NCI-H82 treated with DMSO at 0.1 percent for 48 hours (cell line): ENCODE measurements around the gene ARMC2.
"Not testable (repeated sequence)": the region's sequence is repeated elsewhere in the genome, so short reads cannot be mapped to it uniquely, and the experiment has no call there.

Experiments
- DNase-seq: peaks from one replicate; lab custom pipeline; 2025; ENCODE audit not compliant: unreplicated experiment; lab: John Stamatoyannopoulos, UW

Gene ARMC2

GRCh38 chr6:108915258-108915657 lies 67.0 kb downstream of the ARMC2 start:
- DNase-seq: no peak

- no peak for DNase-seq
These were observed 67.9 kb downstream of the ARMC2 start for GRCh38 chr6:108916026-108916686.

GRCh38 chr6:108920751-108921150 lies 72.5 kb downstream of the ARMC2 start:
- no peak for DNase-seq

- DNase-seq: no peak
These were observed 73.5 kb downstream of the ARMC2 start for GRCh38 chr6:108921547-108922361.

GRCh38 chr6:108922499-108922898 lies 74.3 kb downstream of the ARMC2 start:
- no peak for DNase-seq

GRCh38 chr6:108927927-108928326 lies 79.7 kb downstream of the ARMC2 start:
- DNase-seq: no peak

DNA sequence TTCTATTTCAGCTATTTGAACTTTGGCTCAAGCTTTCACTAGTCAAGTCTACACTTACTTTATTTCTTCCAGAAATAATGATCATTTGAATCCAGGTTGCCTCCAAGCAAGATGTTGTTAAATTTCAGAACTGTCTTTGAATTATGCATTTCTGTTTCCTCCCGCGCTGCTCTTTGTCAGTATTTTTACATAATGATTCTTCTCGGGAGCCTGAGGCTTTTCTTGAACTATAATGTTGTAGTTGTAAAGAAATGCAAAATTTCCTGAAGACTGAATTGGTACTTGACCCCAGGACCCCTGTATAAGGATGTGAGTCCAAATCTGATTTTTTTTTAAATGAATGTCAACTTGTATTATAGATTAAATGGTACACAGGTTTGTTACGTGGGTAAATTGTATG lies 80.4 kb downstream of the ARMC2 start:
- no peak for DNase-seq

DNA sequence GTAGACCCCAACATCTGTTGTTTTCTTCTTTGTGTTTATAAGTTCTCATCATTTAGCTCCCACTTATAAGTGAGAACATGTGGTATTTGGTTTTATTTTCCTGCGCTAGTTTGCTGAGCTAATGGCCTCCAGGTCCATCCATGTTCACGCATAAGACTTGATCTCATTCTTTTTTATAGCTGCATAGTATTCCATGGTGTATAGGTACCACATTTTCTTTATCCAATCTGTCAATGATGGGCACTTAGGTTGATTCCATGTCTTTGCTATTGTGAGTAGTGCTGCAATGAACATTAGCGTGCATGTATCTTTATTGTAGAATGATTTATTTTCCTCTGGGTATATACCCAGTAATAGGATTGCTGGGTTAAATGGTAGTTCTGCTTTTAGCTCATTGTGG lies 82.9 kb downstream of the ARMC2 start:
- DNase-seq: not testable (repeated sequence)

DNA sequence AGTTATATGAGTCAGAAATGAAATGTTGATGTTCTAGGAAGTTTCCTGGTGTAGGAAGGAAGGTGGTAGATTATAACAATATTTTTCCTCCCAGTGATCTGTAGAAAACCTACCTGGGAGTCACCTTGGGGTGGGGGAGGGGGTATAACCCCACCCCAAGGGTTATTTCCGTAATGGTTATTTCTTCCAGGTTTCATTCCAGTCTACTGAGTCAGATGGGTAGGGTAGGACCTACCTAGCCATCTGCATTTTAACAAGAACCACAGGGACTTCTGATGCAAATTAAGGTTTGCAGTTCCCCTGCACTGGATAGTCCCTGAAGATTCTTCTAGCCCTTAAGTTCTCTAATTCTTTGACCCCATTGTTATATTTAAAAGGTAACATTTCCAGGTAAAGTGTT lies 88.9 kb downstream of the ARMC2 start:
- no peak for DNase-seq

GRCh38 chr6:108940741-108941140 lies 92.5 kb downstream of the ARMC2 start:
- no peak for DNase-seq

- no peak for DNase-seq
These were observed 93.1 kb downstream of the ARMC2 start for GRCh38 chr6:108941281-108941680.

- DNase-seq: no peak
These were observed 93.6 kb downstream of the ARMC2 start for GRCh38 chr6:108941859-108942258.

- no peak for DNase-seq
These were observed 94.6 kb downstream of the ARMC2 start for GRCh38 chr6:108942556-108943492.

DNA sequence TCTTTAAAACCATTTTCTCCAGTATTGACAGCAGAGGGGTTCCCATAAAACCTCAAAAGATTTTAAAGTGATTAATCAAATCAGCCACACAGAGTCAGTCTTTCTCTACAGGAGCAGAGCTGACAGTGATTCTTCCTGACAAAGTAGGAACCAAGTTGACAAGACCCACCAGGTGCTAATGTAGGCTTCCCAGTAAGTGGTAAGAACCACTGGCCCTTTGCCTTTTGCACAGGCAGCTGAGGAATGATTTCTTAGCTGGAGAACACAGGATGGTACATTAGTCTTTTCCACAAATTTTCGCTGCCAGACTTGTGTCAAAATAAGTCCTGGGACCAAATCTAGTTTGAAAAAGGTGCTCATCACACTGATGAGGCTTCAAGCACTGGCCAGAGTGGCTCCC lies 95.8 kb downstream of the ARMC2 start:
- DNase-seq: no peak

DNA sequence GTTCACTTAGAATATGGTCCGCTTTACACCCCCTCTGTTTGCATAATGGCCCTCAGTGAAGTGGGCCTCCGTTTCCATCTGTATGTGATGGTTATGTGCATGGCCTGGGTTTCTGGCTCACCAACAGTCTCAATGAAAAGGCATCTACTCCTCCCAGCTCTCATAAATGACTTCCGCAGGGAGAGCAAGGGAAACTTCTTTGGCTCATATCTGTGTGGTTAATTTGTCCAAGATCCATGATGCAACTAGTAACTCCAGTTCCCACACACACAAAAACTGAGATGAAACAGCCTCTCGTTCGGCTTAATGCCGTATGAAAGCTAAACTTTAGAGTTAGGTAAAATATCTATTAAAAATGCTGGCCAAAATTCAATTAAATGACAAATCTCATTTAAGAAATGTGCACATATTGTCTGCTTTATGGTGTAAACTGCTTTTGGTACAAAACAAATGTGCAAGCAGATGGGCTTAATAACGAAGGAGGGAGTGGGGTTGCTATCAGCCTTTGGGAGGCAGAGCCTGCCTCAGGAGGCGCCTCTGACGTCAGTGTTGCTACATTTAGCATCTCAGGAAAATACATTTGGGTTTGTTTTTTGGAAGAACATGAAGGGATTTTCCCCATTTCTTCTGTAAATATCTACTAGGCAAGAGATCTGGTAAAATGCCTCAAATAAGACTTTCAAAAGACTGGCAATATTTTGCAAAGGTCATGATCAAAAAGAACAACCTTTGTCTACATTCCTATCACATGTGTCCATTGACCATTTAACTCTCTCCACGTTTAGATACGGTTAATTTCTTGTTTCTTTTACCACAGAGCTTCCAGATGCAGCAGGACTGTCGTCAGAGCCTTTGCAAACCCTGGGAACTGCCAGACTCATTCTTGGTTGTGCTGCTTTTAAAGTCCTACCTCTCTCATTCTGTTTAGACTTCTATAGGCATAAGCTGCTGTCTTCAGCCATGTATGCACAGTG lies 96.8 kb downstream of the ARMC2 start:
- DNase-seq: no peak

- no peak for DNase-seq
These were observed 97.5 kb downstream of the ARMC2 start for GRCh38 chr6:108945681-108946159.

GRCh38 chr6:108946695-108947094 lies 98.5 kb downstream of the ARMC2 start:
- DNase-seq: no peak

DNA sequence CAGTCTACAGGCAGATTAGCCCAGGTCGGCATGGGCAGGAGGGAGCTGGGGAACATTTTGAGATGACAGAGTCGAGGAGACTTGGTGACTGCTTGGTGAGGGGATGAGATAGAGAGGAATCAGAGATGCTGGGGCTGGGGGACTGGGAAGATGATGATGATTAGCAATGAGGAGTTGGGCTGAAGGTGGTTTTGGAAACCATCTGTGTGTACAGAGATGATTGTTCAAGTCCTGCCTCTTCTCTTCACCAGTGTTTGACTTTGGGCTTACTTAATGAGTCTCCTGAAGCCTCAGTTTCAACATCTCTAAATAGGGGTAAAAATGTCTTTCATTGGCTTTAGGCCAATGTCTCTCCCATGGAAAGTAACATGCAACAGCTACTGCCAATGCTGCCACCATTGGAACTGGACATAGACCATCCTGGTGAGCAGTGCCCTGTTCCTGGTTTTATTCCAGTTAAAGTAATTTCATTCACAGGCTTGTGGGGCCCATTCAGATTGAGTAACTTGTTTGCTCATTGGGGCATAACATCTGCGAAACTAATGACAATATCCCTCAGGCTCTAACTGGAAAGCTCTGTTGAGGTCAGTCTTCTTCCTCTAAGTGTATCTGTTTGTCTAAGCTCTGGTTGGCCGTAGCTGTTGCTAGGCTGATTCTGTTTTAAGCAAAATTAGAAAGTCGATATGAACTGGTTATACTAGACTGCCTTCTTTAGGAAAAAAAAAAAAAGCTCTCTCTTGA lies 99.1 kb downstream of the ARMC2 start:
- no peak for DNase-seq

GRCh38 chr6:108948181-108948661 lies 100.0 kb downstream of the ARMC2 start:
- DNase-seq: no peak
